LNCaP clone FGC (cell line): Measurements from ENCODE around the gene ATP13A1.

ENCODE experiments used
- DNase-seq: peaks from one replicate; pipeline ENCODE4 v3.0.0-alpha.2; 2011; ENCODE audit warnings: low read depth
- H3K4me3 ChIP-seq: 2 replicates; pipeline ENCODE4 v1.5.1; 2011; ENCODE audit warnings: mild to moderate bottlenecking, low read depth, low read length, control low read depth
- CTCF ChIP-seq: IDR thresholded peaks from 2 replicates; pipeline ENCODE4 v1.5.1; 2012; ENCODE audit warnings: mild to moderate bottlenecking; ENCODE audit not compliant: control insufficient read depth, insufficient read depth; ENCODE audit errors: extremely low read depth

Gene ATP13A1

GRCh38 chr19:19628501-19629134, 34.9 kb downstream of the ATP13A1 start:
- peak overlapping the region; percentile 68 for H3K4me3 ChIP-seq
- DNase-seq = no peak
- no peak for TF ChIP-seq CTCF

GRCh38 chr19:19627621-19628500, 35.6 kb downstream of the ATP13A1 start, which contains the start of gene LPAR2:
TSS of gene LPAR2 (minus strand) at chr19:19628220. CDS start at chr19:19627275, 945 bp downstream.
- peak; percentile 34 for DNase-seq
- no peak for TF ChIP-seq CTCF
- peak within 1 kb of the TSS; percentile 68 for H3K4me3 ChIP-seq

DNA sequence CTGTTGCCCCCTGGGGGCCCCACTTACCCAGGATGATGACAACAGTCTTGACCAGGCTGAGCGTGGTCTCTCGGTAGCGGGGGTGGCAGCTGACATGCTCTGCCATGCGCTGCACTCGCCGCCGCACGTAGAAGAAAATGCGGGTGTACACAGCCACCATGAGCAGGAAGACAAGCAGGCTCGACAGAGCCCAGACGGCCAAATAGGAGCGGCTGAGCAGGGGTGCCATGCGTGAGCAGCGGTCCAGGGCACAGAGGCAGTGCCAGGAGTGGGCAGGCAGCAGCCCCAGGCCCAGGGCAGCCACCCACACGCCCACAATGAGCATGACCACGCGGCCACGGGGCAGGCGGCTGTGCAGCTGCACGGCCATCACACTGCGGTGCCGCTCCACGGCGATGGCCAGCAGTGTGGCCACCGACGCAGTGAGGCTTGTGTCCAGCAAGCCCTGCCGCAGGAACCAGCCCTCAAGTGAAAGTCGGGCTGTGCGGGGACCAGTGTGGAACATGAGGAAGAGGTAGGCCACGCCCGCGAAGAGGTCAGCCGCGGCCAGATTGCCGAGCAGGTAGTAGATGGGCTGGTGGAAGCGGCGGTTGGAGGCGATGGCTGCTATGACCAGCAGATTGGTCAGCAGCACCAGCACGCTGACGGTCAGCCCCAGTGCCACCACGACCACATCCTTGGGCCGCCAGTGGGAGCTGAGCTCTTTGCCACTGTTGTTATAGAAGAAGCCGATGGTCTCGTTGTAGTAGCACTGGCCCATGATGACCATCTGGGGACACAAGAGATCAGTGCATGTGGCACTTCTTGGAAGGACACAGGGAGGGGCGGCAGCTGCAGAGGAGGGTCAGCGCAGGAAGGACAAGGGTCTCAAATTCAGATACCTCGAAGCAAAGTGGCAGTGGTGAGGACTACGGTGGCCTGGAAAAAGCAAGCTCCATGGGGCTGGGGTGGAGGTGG, 36.7 kb downstream of the ATP13A1 start:
- peak overlapping the region; percentile 68 for H3K4me3 ChIP-seq
- no peak for DNase-seq
- TF ChIP-seq CTCF = no peak

DNA sequence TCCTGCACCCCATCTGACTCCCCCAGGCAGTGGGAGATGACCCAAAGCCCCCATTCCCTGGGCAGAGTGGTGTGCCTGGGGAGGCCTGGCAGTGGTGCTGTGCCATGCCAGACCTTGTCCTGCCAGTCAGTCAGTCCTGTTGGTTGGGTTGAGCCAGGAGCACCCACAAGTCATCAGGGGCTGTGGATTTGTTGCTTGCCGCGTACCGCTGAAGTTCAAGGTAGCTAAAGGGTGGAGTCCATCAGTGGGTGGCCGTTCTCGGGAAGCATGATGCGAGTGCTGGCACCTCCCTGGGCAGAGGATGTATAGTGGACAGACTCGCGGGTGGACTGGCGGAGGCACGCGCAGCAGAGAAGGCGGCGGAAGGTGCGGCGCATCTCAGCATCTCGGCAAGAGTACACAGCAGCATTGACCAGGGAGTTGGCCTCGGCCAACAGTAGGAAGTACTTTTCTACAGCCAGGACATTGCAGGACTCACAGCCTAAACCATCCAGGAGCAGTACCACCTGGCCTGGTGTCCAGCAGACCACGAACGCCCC, 39.4 kb downstream of the ATP13A1 start:
- DNase-seq = no peak
- TF ChIP-seq CTCF = no peak
- H3K4me3 ChIP-seq = no peak overlapping the region

DNA sequence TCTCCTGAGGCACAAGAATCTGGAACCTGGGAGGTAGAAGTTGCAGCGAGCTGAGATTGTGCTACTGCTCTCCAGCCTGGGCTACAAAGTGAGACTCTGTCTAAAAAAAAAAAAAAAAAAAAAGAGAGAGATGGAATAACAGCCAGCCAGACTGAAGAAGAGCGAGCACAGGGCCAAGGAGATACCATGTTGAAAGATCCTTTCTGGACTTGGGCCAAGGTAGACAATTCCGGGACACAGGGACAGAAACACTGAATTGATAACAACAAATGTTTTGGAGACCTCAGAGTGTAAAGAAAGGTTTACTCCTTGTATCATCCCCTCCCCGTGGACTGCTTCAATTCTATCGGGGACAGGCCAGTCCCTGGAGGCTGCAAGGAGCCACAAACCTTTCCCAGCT, 40.1 kb downstream of the ATP13A1 start:
- TF ChIP-seq CTCF = no peak

DNA sequence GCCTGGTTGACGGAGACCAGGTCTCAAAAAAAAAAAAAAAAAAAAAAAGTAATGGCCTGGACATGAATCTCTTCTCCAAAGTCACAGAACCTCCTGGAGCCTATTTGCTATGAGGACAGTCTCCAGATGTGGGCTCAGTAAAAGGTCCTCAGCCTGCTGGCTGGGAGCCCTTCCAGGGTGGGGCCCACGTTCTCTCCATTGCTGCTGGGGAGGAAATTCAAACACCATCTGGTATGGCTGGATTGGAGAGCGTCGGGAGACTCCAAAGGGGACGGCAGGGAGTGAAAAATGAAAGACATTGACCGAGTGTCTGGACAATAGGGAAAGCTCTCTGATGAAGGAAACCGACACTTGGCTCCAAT, 43.6 kb downstream of the ATP13A1 start:
- DNase-seq = no peak

More for the DNA sequence above, 40.1 kb downstream of the ATP13A1 start:
- no peak overlapping the region for H3K4me3 ChIP-seq
- DNase-seq = no peak

More for the DNA sequence above, 43.6 kb downstream of the ATP13A1 start:
- no peak overlapping the region for H3K4me3 ChIP-seq
- TF ChIP-seq CTCF = no peak
